Osteocyte (in vitro differentiated cells): Measurements from ENCODE around the gene CELSR2. TPM values are rescaled to one million over a fixed set of nuclear protein-coding genes. Genes with fewer than 3 reads are reported as not detected.

Source experiments
- DNase-seq: peaks from one replicate; pipeline ENCODE4 v3.0.0; 2021; ENCODE audit warnings: mixed read lengths; ENCODE audit not compliant: unreplicated experiment; ENCODE audit errors: extremely low spot score
- H3K27ac Mint-ChIP-seq: one replicate; pipeline ENCODE4 v1.8.0; 2021; ENCODE audit warnings: mild to moderate bottlenecking, mixed read lengths; ENCODE audit not compliant: unreplicated experiment
- H3K27me3 Mint-ChIP-seq: one replicate; pipeline ENCODE4 v1.8.0; 2021; ENCODE audit warnings: mixed read lengths; ENCODE audit not compliant: unreplicated experiment
- H3K36me3 Mint-ChIP-seq: one replicate; pipeline ENCODE4 v1.8.0; 2021; ENCODE audit warnings: mixed read lengths; ENCODE audit not compliant: unreplicated experiment
- H3K4me1 Mint-ChIP-seq: one replicate; pipeline ENCODE4 v1.8.0; 2021; ENCODE audit warnings: mixed read lengths; ENCODE audit not compliant: unreplicated experiment
- H3K4me3 Mint-ChIP-seq: one replicate; pipeline ENCODE4 v1.8.0; 2021; ENCODE audit warnings: mild to moderate bottlenecking, moderate library complexity, mixed read lengths; ENCODE audit not compliant: unreplicated experiment
- H3K9me3 Mint-ChIP-seq: one replicate; pipeline ENCODE4 v1.8.0; 2021; ENCODE audit warnings: mixed read lengths; ENCODE audit not compliant: unreplicated experiment
- total RNA-seq: library from RNA; stranded (reverse); gene quantifications from 2 replicates; pipeline ENCODE4 v1.2.1, GENCODE V29; 2021
- TF ChIP-seq, protein P1 (sequence below): fragments of 200-600 bp; sonication (generic); IDR thresholded peaks from 2 replicates; pipeline ENCODE4 v1.5.0; 2021; ENCODE audit warnings: antibody characterized with exemption, mild to moderate bottlenecking, moderate library complexity

The CELSR2 gene
- total RNA-seq, 1 donor from 2014 or later, result 10.3 TPM

DNA sequence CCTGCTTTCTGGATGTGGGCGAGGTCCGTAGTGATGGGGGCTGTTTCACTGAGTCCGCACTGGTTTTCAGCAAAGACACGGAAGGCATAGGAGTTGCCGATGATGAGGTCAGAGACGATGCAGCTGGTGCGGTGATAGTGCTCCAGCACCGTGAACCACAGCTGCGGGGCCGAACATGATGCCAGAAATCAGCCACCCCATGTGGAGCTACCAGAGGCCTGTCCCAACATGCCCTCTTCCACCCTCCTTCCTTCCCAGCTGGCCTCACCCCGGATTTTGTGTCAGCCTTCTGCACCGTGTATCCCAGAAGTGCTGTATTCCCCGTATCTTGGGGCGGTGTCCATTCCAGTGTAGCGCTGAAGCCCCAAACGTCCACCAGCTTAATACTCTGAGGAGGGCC is 47.4 kb downstream of the CELSR2 start:
- Mint-ChIP-seq H3K27ac (no peak overlapping the region), H3K4me3 (no peak overlapping the region), H3K36me3 (no peaks in the 10 kb centered on the region), H3K27me3 (peaks cover 2% of the 10 kb centered on the region), H3K4me1 (peaks cover 23% of the 10 kb centered on the region), H3K9me3 (no peaks in the 10 kb centered on the region)
- DNase-seq, result no peak
- TF ChIP-seq, protein P1, sequence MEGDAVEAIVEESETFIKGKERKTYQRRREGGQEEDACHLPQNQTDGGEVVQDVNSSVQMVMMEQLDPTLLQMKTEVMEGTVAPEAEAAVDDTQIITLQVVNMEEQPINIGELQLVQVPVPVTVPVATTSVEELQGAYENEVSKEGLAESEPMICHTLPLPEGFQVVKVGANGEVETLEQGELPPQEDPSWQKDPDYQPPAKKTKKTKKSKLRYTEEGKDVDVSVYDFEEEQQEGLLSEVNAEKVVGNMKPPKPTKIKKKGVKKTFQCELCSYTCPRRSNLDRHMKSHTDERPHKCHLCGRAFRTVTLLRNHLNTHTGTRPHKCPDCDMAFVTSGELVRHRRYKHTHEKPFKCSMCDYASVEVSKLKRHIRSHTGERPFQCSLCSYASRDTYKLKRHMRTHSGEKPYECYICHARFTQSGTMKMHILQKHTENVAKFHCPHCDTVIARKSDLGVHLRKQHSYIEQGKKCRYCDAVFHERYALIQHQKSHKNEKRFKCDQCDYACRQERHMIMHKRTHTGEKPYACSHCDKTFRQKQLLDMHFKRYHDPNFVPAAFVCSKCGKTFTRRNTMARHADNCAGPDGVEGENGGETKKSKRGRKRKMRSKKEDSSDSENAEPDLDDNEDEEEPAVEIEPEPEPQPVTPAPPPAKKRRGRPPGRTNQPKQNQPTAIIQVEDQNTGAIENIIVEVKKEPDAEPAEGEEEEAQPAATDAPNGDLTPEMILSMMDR, result no peak

DNA sequence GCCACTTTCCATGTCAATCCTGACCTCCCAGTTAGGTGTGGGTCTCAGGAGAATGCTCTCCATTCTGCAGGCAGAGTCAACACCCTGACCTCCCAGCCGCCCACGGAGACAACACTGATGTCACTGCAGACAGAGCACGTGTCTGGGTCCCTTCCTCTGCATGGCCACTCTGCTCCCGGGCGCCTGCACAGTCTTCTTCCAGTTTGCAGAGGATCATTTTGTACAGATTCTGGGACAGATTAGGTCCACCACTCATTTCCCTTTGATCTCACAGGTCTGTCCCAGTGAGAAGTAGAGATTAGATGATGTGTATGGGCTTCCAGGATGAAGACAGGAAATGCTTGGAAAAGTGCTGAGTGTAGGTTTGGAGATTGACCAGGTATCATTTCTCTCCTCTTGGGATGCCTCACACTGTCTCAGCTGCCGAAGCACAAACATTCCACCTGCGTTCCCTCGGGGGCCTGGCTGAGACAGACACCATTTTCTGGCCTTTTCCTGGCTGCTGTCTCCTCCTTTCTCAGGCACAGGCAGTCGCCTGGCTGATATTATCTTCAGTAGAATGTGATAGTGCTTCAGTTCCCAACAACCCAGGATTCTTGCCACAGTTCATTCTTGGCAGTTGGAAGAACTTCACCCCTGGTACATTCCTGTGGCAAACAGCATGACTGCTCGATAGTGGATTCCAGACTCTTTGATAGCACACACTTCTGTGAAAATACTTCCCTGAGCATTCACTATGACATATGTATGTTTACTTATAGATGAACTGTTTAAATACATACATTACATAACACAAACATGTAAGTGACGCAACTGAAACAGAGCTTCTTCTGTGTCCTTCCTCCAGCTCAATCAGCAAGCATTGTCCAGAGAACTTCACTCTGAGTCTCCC is 49.6 kb downstream of the CELSR2 start:
- H3K36me3 Mint-ChIP-seq, result no peaks in the 10 kb centered on the region
- peak overlapping the region; percentile 81 for H3K27ac Mint-ChIP-seq
- TF ChIP-seq, protein P1, result no peak
- H3K4me3 Mint-ChIP-seq, result no peak overlapping the region
- DNase-seq, result no peak
- peaks cover 23% of the 10 kb centered on the region for H3K4me1 Mint-ChIP-seq
- H3K9me3 Mint-ChIP-seq, result no peaks in the 10 kb centered on the region
- H3K27me3 Mint-ChIP-seq, result peaks cover 2% of the 10 kb centered on the region

- Mint-ChIP-seq H3K27ac (peak overlapping the region; percentile 81), H3K4me1 (peaks cover 23% of the 10 kb centered on the region), H3K9me3 (no peaks in the 10 kb centered on the region), H3K36me3 (no peaks in the 10 kb centered on the region), H3K4me3 (no peak overlapping the region), H3K27me3 (no peaks in the 10 kb centered on the region)
- TF ChIP-seq, protein P1, result no peak
- DNase-seq, result no peak
These were observed 50.4 kb downstream of the CELSR2 start for GRCh38 chr1:109299558-109300343.

DNA sequence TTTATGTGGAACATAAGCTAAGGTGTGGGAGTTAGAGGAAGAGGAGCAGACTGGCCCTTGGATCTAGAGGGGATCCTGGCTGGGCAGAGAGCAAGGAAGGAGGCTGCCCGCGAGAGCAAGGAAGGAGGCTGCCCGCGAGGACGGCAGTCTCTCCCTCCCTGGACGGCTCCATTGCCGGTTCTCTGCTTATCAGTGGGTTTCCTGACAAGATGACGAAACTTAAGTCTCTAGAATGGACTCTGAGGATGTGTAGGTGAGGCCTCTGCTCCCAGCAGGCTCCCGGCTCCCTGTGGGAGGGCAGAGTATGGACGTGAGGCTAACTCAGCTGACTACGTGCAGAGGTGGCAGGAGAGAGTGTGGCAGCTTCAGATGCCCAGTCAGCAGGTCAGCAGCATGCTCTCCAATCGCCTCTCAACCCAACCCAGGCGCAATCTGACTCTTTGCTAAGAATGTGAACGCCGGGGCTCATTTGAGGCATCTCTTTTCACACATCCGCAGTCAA is 51.4 kb downstream of the CELSR2 start:
- no peak for DNase-seq
- H3K4me3 Mint-ChIP-seq, result no peak overlapping the region
- TF ChIP-seq, protein P1, result no peak
- peaks cover 23% of the 10 kb centered on the region for H3K4me1 Mint-ChIP-seq
- no peaks in the 10 kb centered on the region for H3K36me3 Mint-ChIP-seq
- no peak overlapping the region for H3K27ac Mint-ChIP-seq
- H3K9me3 Mint-ChIP-seq, result no peaks in the 10 kb centered on the region
- no peaks in the 10 kb centered on the region for H3K27me3 Mint-ChIP-seq

DNA sequence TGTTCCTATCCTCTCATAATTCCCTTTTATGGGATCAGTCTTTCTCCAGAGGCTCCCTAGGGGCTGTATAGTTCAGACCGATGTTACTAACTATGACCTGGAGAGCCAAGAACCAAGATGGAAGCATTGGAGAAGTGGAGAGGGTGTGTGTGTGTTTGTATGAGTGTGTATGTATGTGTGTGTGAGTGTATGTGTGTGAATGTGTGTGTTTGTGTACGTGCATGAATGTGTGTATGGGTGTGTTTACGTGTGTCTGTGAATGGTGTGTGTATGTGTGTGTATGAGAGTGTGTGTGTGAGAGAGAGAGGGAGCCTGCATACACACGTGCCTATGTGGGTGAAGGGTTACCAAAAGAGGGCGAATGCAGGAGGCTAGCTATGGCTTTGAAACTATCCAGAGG is 52.5 kb downstream of the CELSR2 start:
- no peak overlapping the region for H3K27ac Mint-ChIP-seq
- DNase-seq, result no peak

More for the DNA sequence above, 52.5 kb downstream of the CELSR2 start:
- Mint-ChIP-seq H3K27me3 (no peaks in the 10 kb centered on the region), H3K36me3 (no peaks in the 10 kb centered on the region), H3K4me1 (peaks cover 29% of the 10 kb centered on the region), H3K9me3 (no peaks in the 10 kb centered on the region), H3K4me3 (no peak overlapping the region)
- TF ChIP-seq, protein P1, result no peak
